Stimulated activated CD4-positive, alpha-beta T cell treated with anti-CD3 and anti-CD28 coated beads, Interleukin-15, amount 100 ng/mL, for 24 hours (primary cell): Measurements from ENCODE around the gene ACO1.

ENCODE experiments used
- DNase-seq: peaks from one replicate; pipeline ENCODE4 v3.0.0-alpha.2; 2020

The ACO1 gene

DNA sequence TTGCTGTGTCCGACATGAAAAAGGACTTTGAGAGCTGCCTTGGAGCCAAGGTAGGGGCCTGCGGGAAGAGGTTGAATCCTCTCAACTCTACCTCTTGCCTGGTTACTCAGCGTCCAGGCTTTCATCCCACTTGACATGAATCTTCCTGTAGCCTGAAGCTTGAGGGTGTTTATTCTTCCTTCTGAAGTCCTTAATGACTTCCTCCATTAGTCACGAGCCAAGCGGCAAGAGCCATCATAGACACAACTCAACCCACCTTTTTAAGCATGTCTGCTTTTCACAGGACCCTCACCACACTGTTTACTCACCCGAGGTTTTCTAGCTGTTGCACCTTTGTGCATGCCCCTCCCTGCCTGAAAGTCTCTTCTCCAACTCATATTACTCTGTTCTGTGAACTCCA lies 40.2 kb downstream of the ACO1 start:
- DNase-seq: no peak

DNA sequence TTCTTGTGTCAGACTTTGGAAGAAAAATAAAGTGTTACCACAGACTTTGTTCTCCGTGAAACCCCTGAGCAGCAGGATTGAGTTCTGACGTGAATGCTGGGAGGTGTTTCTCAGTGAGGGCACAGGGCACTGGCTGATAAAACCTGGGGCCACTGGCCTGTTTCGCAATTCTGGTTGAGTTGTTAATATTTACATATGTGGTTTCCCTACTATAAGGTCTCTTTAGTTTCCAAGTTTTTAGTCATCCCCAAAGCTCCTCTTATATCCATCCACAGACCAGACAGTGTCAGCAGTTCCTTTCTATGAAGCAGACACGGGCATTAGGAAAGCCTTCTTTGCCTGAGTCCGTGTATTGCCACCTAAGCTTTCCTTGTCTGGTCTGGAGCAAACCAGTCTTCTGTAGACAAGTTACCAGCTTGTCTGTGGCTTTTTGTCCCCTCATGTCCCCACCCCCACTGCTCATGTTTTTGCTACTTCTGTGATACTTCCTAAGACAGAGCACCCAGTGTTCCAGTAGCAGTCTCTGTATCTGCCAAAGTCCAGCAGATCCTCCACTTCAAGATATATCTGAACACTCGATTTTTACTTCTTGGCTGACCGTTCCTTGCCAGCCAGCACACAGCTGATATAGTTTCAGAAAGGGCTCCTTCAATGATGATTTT lies 42.0 kb downstream of the ACO1 start:
- DNase-seq: no peak

DNA sequence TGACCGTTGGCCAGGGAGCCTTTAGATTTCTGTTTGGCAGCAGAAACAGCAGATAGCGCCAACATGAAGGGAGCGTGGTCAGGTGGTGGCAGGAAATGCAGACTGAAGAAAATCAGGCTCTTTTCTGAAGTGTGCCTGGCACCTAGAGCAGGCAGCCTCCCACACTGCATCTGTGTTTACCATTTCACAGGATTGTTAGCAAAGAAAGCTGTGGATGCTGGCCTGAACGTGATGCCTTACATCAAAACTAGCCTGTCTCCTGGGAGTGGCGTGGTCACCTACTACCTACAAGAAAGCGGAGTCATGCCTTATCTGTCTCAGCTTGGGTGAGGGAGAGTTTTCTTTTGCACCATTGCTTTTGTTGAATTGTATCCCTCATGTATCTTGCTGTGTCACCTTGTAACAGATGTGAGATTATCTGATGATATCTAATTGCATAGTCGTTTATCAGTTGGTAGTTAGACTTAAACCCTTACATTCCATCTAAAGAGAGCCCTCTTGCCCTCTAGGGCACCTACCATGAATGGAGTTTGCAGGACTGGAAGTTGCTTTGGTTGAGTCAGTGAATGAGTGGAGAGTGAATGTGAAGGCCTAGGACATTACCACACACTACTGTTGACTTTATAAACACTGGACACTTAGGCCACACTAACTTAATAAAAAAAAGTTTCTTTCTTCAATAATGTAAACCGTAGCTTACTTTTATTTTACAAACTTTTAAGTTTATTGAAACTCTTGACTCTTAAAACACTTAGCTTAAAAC lies 42.8 kb downstream of the ACO1 start:
- DNase-seq: no peak

DNA sequence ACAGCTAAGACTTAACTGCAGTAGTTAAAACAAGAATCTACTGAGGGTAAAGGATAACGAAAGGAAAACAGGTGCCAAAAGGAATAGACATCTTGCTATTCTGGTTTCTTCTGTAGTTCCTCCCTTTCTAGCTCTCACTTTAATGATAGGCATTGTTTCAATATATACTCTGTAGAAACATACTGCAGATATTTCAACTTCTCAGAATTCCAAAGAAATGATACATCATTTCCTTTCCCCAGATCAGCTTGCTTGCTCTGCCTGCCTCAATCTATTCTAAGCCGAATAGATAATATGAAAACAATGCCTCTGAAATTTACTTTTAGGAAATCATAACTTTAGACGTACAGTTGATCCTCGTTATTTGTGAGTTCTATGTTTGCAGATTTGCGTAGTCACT lies 46.3 kb downstream of the ACO1 start:
- no peak for DNase-seq

DNA sequence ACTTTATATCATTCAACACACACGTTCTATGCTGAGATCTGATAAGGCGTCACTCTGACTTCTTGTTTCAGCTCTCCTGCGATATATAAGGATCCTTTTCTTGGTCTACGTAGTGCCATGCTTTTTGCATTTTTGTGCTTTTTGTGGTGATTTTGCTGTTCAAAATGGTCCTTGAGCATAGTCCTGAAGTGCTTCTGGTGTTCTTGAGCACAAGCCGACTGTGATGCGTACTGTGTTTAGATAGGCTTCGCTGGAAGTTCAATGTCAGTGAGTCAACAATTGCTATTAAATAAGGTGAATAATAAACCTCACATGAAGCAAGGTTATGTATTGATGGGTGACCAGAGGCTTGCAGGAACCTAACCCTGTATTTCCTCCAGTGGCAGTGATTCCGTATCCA lies 46.8 kb downstream of the ACO1 start:
- no peak for DNase-seq

DNA sequence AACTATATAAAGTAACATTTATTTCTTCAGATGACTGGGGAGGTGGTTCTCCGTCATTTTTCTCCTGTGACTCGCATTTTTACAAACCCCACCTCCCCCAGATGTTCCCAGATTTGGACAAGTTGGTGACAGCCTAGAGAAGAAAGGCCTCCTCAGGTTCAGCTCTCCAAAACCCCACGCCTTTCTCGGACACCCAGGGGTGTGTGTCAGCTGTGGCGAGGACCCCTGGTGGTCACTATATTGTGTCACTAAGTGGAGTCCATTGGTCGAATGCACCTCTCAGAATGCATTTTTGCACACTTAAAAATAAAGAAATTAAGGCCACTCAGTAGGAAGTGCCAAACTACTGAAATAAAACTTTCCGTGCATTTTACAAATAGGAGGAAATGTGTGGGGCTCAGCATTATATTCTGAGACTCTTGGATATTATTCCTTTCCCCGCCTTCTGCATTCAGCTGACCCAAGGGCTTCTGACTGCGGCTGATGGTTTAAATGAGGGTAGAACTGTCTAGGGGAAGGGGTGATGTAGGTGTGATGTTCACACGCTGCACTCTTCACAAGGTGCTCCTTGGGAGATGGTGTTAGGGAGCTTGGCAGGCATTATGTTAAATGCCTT lies 47.6 kb downstream of the ACO1 start:
- peak; percentile 54 for DNase-seq

DNA sequence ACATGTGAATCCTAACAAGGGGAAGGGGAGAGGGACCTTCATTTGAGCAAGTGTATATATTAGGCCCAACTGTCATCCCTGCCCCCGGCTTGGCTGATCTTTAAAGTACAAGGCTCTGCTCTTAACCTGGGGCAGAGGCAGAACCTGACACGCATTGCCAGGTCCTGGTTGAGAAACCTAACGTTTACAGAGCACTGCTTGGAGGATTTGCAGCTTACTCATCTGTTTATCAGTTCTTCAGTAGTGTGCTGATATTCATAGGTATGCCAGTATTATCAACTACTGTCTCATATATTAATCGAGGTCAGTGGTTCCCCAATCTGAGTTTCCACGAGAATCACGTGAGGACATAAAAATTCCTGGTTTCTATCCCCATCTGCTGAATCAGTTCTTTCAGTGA lies 50.4 kb downstream of the ACO1 start:
- no peak for DNase-seq

DNA sequence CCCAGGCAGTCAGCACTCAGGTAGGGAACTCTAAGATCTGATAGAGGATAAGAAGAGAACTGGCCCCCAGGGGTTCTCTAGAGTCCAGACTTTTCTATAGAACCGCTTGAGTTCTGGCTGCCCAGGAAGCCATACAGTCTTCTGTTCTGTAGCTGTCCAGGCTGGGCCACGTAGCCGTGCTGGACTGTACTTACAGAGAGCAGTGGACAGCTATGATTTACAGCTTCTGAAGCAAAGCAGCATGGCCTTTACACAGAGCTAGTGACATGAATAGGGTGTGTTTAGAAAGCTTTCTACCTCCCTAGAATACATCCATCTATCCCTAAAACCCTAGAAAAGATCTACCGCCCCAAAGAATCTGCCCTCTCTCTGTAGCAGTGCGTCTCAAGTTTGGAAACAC lies 57.2 kb downstream of the ACO1 start:
- DNase-seq: no peak

DNA sequence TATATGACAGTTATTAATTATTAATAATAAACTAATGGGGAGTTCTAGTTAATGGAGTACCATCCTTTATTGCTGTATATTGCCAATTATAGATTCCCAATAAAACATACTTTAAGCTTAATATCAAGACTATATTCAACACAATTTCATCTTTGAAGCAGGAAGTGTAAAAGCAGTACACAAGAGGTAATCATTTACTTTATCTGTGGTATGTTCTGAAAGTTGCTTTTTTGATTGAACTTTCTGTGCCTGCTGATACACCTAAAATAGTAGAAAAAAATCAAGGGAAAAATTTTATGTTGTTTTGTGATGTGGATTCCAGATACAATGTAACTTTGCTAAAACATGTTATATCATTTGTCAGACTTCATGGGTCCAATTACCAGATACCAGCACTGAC lies 58.0 kb downstream of the ACO1 start:
- DNase-seq: no peak

DNA sequence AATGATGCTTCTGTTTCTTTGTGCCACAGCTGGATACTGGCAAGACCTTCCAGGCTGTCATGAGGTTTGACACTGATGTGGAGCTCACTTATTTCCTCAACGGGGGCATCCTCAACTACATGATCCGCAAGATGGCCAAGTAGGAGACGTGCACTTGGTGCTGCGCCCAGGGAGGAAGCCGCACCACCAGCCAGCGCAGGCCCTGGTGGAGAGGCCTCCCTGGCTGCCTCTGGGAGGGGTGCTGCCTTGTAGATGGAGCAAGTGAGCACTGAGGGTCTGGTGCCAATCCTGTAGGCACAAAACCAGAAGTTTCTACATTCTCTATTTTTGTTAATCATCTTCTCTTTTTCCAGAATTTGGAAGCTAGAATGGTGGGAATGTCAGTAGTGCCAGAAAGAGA lies 65.5 kb downstream of the ACO1 start:
- no peak for DNase-seq

DNA sequence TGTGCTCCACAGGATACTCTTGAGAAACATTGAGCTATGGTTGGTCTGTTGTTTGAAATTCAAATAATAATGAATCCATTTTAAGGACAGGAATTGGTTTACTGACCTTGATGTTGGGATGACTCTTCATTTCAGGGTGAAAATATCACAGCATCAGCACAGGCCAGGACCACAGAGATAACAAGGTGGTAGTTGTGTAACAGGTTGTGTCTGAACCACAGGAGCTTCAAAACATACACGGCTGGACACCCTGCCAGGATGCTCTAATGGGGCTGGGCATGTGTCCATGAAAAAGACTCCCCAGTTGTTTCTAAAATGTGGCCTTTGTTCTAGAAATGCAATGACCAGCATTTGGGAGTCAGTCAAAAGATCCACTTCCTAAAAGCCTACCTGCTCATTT lies 69.8 kb downstream of the ACO1 start:
- no peak for DNase-seq

DNA sequence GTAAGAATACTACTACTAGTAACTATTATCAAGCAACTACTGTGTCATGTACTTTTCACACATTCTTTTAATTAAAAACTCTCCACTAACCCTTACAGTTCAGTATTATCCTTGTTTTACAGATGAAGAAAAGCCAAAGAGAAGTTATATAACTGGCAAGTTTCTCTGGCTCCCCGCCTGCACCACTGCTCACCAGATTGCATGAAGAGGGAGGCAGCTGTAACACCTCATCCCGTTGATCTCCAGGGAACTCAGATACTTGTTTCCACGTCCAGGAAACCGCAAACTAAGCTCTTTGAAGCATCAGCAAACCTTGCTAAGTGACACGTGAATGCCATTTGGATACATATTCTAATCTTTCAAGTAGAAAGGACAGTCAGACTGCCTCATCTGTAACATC lies 71.3 kb downstream of the ACO1 start:
- DNase-seq: no peak

DNA sequence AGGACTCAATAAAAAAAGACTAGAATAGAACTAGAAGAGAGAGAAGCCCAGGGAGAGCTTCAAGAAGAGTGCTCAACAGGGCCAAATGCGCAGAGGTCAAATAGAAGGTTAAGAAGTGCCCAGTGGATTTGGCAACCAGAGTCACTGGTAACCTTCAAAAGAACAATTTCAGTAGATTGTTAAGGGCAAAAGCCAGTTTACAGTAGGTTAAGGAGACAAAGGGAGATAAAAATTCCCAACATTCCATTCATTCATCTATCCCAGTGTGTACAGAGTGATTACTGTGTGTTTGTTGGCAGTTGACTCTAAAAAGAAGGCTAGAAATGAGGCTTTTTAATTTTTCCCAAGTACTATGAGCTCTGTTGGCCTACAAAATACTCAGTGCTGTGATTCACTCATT lies 72.1 kb downstream of the ACO1 start:
- no peak for DNase-seq

DNA sequence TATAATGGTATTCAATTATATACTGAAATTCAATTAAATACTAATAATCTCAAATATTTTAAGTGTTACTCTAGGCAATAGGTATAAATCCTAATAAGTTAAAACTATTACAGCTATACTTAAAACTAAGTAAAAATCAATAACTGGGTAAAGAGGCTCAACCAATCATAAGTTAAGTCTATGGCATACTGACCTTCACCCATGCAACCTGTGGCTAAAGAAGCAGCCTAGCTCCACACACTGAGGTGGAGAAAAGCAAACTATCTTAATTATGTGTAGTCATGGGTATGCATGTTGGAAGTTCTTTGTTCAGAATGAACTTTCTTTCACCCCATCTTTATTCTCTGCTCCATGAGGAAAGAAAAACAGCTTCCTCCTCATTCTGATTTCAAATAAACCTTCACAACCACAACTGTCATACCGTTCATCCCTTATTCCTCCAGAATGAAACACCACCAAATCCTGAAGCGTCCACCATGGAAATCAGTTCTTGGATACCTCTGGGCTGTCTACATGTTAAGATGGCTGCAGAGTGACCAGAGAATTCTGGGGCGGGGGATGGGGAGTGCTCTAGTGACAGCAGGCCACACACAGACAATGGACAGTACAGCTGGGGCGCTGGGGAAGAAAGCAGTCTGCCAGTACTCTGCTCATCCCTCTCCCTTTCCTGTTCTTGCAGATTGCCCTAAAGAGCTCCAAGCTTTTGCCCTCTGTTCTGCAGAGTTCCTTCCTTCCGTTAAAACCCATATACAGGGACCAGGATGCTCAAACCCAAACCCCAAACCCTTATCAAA lies 79.3 kb downstream of the ACO1 start:
- no peak for DNase-seq

DNA sequence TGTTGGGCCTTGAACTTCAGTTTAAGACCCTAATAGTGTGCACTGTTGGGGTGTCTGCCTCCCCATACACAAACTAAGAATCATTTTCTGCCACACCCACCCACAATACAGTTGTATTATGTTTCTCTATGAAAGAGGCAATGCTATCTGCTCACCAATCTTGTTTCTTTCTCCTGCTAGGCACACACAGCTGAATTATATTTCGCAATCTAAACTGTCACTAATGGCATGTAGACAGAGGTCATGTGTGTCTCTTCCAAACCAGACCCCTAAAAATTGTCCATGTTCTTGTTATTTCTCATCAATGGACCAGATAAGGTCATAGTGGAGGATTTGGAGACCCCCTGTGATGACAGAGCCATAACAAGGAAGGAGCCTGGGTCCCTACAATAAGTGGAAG lies 84.3 kb downstream of the ACO1 start:
- DNase-seq: no peak

DNA sequence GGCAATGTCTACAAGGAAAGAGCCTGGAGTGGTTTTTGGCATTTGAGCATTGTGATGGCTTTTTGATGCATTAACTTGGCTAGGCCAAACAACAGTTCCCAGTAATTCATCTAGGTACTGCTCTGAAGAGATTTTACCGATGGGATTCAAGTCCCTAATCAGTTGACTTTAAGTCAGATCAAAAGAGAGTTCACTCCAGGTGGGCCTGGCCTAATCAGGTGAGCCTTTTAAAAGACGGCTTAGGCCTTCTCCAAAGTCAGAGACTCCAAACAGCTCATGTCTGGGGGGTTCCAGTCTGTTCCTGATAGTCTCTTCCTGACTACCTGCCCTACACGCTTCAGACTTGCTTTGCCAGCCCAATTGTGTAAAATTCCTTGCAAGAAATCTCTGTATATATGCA lies 87.9 kb downstream of the ACO1 start:
- DNase-seq: no peak

DNA sequence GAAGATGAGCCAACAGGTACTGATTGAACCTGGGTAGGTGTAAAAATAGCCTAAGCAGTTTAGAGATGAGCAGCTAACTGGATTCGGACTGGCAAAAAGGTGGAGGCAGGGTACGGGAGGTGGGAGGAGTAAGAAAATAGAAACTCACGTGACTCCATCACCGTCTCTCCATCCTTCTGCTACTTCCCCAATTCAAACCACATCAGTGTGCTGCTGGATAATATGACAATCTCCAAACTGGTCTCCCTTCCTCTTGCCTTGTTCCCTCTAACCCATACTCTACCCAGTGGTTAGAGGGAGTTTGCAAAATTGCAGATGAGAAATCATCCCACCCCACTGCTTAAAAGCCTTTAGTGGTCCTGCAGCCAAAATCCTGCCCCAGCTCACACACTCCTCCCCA lies 98.9 kb downstream of the ACO1 start:
- DNase-seq: no peak

DNA sequence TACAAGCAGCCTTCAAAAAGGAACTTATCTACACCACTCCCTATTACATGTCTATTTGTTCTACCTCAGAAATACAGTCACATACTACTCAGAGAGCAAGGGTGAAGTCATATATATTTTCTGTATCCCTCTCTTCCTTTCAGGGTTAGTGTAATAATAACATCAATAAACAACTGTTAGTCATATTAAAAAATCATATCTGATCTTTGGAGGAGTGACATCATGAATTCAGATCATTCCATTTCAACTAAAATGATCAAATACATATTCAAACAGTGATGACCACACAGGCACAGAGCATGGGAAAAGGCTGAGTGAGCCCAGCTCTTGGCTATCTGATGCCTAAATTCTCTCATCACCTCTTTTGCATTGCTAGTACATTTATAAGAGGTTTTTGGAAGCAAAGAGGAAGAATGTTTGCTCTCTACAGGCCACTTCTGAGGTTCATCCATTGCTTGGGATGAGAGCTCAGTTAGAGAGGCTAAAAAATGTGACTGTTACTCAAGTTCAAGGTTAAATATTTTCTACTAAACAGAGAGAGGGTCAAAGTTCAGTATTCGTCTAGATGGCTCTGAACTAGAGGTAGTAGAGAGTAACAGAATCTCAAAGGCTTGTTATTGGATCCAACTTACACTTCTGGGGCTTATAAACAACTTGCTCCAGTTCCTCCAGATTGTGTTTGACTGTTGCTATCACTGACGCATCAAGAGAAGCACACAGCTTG lies 102.6 kb downstream of the ACO1 start:
- DNase-seq: no peak

DNA sequence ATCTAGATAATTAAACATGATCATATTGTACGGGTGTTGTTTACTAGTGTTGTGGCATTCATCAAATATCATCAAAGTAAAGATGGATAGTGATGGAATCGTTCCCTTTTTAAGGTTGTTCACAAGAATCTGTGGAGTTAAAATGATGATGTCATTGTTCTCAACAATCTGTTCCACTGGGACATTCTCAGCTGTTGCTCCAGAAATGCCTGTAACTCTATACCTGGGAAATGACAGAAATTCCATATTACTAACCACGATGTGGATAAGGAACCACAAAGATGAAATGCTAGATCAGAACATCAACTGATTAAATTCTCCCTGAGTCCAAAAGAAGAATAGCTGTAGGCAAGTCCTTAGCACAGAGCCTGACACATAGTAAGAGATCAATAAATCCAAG lies 103.5 kb downstream of the ACO1 start:
- DNase-seq: no peak

DNA sequence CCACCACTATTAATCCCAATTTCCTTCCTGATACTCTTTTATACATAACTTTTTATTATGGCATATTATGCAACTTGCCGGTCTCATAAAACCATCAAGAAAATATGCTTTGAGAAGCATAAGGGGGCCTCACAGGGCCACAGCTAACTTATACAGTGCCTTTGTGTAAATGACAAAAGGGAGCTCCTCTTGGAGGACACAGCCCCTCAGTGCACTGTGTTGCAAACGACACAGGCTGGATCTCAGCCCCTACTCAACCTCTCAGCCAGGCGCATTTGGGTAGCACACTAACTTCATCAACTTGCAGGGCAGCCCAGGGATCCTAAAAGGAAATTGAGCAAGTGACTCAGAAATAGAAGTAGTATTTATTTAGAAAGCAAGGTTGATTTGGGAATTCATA lies 106.2 kb downstream of the ACO1 start:
- no peak for DNase-seq

DNA sequence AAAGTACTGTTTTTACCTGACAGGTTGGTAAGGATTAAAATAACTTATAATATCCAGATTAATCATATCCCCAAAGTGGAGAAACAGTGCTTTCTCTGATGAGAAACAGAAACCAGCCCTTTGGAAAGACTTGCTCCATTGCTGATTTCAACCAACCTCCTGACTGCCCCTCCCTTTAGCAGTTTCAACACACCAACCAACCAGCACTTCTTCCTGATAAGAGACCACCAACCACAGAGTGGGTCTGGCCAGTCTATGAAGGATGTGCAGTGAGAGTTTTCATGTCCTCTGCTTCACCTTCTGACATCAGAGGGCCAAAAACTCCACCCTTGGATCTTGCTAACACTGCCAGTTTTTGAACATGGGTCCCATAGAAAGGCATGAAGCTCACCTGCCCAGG lies 113.5 kb downstream of the ACO1 start:
- no peak for DNase-seq

DNA sequence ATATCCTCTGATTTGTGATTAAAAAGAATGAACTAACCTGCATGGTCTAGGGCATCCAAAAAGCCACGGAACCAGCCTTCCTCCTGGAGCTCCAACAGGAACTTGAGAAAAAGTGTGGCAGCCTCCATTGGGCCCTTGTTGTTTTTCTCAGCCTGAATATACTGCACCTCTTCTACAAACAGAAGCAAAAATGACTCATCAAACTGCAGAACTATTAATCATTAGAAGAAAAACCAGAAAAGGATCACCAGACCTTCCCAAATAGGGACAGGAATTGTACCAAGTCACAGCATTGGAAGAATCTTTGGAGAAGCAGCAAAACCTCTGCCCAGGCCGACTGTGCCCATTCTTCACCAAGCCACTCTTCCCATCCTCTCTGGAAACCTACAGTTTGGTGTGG lies 116.3 kb downstream of the ACO1 start:
- DNase-seq: no peak

DNA sequence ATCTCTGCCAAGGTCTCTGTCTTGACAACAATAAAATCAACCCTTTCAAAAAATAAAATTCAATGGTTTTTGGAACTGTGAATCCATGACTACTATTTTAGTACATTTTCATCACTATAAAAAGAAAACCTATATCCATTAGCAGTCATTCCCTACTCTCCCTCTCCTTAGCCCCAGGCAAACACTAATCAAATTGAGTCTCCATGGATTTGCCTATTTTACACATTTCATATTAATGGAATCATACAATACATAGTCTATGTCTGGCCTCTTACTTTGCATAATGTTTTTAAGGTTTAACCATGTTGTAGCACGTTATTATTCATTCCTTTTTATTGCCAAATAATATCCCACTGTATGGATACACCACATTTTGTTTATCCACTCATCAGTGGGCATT lies 117.4 kb downstream of the ACO1 start:
- no peak for DNase-seq
